LNCAP (cell line): ENCODE measurements around the gene HSPA5.

ENCODE experiments used
- TF ChIP-seq, protein P1 (sequence below): fragments of 450-650 bp; IDR thresholded peaks from 2 replicates; pipeline ENCODE4 v1.5.1; 2017; ENCODE audit warnings: mild to moderate bottlenecking

The HSPA5 gene

DNA sequence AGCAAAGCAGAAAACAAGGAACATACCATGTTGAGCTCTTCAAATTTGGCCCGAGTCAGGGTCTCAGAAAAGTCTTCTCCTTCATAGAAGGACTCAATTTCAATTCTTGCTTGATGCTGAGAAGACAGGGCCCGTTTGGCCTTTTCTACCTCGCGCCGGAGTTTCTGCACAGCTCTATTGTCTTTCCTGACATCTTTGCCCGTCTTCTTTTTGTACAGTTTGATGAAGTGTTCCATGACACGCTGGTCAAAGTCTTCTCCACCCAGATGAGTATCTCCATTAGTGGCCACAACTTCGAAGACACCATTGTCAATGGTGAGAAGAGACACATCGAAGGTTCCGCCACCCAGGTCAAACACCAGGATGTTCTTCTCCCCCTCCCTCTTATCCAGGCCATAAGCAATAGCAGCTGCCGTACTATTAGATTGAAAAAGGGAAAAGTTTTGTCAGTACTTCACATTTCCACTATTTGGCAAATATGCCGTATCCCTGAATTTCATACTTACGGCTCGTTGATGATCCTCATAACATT lies 2.2 kb downstream of the HSPA5 start:
- TF ChIP-seq, protein P1, sequence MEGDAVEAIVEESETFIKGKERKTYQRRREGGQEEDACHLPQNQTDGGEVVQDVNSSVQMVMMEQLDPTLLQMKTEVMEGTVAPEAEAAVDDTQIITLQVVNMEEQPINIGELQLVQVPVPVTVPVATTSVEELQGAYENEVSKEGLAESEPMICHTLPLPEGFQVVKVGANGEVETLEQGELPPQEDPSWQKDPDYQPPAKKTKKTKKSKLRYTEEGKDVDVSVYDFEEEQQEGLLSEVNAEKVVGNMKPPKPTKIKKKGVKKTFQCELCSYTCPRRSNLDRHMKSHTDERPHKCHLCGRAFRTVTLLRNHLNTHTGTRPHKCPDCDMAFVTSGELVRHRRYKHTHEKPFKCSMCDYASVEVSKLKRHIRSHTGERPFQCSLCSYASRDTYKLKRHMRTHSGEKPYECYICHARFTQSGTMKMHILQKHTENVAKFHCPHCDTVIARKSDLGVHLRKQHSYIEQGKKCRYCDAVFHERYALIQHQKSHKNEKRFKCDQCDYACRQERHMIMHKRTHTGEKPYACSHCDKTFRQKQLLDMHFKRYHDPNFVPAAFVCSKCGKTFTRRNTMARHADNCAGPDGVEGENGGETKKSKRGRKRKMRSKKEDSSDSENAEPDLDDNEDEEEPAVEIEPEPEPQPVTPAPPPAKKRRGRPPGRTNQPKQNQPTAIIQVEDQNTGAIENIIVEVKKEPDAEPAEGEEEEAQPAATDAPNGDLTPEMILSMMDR: no peak

DNA sequence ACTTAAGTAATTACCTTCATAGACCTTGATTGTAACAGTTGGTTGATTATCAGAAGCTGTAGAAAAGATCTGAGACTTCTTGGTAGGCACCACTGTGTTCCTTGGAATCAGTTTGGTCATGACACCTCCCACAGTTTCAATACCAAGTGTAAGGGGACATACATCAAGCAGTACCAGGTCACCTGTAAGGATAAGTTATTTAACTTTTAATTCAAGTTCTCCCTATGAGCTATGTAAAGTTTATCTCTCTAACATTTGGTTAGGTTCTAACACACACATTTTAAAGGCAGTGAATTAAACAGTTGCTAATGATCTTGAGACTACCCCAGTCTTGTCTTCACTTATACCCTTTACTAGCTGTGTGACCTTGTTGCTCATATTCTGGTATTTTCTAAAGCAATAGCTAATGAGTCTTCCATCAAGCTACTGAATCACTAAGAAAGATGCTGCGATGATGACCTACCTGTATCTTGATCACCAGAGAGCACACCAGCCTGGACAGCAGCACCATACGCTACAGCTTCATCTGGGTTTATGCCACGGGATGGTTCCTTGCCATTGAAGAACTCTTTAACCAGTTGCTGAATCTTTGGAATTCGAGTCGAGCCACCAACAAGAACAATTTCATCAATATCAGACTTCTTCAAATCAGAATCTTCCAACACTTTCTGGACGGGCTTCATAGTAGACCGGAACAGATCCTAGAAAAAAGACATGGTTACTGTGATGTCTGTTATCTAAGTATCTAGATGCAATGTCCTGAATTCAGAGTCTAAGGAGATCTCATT lies 2.8 kb downstream of the HSPA5 start:
- TF ChIP-seq, protein P1: no peak

DNA sequence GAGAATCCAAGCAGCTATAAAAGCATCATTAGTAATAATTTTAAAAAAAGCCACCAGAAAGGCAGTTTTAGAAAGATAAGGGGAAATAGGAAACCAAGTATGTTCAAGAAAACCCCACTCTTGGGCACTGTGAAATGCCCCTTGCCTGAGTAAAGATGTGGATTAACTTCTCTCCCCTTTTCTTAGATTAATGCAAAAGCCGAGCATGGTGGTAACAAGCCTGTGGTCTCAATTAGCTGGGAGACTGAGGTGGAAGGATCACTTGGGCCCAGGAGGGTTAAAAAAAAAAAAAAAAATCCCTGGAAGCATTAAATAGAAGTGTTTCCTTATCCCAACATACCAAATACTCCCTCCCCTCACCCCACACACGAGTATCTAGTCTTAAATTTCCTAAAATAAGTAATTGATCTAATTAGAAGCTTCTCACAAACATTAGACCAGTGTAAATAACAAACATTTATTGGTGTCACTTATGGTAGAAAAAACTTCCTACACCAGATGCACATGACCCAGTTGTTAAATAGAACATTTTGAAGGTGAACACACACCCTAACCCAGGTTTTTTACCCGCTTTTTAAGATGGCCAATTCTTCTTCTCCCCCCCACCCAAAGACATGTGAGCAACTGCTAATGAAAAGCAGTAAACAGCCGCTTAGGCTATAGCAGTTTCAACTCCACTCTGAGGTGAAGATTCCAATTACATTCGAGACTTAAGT lies 5.2 kb downstream of the HSPA5 start:
- TF ChIP-seq, protein P1: no peak

DNA sequence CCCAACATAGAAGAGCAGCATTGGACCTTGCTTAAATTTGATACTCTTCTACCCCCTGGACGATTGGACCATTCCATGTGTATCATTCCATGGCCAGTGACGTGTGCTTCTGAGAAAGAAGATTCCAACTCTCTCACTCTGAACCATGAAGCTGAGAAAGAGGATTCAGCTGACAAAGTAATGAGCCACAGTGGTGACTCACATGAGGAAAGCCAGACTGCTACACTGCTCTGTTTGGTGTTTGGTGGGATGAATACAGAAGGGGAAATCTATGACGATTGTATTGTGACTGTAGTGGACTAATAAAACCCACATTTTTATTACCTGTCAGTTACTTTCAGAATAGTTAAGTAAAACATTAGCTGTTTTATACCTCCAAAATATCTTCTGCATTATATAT lies 7.5 kb downstream of the HSPA5 start:
- TF ChIP-seq, protein P1: no peak

DNA sequence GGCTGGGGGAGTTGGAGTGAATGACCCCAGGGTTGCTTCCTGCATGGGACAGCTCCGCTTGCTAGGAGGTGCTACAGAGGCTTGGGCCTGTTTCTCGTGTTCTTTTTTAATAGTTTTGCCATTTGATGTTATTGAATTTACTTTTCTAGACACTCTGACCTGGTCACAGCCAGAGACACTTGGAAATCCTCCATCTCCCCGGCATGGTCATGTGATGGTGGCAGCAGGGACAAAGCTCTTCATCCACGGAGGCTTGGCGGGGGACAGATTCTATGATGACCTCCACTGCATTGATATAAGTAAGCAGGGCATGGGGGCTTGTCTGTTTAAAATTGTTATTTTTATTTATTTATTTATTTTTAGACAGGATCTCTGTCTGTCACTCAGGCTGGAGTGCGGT lies 13.4 kb downstream of the HSPA5 start:
- TF ChIP-seq, protein P1: no peak

DNA sequence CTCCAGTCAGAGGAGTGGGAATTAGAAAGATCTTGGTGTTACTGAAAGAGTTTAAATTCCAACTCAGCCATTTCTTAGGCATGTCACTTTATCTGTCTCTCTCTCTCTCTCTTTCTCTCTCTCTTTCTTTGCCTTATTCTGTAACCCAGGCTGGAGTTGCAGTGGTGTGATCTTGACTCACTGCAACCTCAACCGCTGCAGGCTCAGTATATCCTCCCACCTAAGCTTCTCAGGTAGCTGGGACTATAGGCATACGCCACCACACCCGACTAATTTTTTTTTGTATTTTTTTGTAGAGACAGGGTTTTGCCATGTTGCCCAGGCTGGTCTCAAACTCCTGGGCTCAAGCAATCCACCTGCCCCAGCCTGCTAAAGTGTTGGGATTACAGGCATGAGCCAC lies 22.5 kb downstream of the HSPA5 start:
- TF ChIP-seq, protein P1: no peak

DNA sequence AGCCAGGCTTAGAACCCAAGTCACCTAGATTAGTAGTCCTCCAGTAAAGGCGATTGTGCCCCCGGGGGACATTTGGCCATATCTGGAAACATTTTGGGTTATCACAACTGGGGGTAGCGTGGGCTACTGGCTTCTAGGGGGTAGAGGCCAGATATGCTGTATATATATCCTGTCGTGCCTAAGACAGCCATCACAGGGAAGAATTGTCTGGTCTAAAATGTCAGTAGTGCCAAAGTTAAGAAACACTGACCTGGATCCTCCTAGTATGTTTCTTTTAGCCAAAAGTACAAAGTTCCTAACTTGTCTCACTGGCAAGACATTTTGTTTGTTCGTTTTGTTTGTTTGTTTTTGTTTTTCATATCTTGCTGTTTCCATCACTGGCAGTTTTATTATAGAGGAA lies 27.0 kb downstream of the HSPA5 start:
- TF ChIP-seq, protein P1: no peak
